Measurements from ENCODE around the gene SSBP4.

The SSBP4 gene

DNA sequence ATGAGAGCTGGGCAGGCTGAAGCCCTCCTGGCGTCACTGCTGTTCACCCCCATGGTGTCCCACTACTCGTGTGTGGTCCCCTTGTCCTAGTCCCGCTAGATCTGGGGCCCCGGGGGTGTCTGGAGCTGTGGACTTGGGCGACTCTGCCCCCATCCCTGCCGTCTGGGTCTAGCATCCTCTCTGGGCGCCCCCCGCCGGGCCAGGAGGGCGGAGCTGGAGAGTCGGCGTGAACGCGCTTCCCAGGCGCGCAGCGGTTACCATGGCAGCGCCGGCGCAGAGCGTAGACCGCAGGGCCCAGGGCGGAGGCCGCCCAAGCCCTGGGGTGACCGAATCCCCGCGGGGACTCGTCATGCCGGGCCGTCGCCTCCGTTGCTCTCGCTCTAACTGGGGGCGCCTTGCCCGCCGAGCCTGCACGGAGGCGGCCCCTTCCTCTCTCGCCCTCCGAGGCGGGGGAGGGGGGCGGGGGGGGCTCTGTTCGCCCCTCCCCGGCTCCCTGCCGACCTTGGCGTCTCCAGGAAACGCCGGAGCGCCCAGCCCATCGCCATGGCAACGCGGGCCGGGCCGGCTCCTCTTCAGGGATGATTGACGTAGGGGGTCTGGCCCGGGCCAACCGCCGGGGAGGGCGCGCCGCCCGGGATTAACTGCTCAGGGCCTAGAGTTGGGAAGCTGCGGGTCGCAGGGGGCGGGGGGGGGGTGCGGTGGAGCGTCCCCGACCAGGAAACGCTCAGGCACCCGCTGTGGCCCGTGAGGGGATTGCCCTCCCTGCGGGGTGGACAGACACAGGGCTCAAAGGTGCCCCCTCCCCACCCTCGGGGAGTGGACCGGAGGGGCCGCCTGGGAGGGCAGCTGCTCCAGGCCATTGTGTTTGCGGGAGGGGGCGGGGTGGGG lies 9.8 kb downstream of the SSBP4 start:
- ChIA-PET CTCF (interaction anchor here (0.6 to 1.3 kb wide), 5 partner anchors 10 to 122 kb away, joined by 3 to 7 read pairs (median 3); partner anchors contain the start of gene SSBP4), POLR2A (interaction anchor here (0.8 to 1.7 kb wide), 4 partner anchors 8 to 148 kb away, joined by 3 to 6 read pairs (median 4); partner anchors contain the start of genes JUND and SSBP4)
- Histone ChIP-seq H3K27ac (ENCODE audit: extremely low read depth, low read depth, low read length) (peak overlapping the region; percentile 41; the same call in 1 of the 2 replicates), H3K4me1 (ENCODE audit: control insufficient read depth, insufficient read depth, low read length) (peaks cover 17% of the 10 kb centered on the region), H3K36me3 (ENCODE audit: control insufficient read depth in 2 of 2, insufficient read depth in 1 of 2, low read length in 2 of 2) (no peaks in the 10 kb centered on the region), H3K9me3 (ENCODE audit: control insufficient read depth, insufficient read depth, low read depth, low read length) (no peaks in the 10 kb centered on the region), H3K4me3 (ENCODE audit: low read depth, low read length) (peak overlapping the region; percentile 54)
- TF ChIP-seq, protein P1, sequence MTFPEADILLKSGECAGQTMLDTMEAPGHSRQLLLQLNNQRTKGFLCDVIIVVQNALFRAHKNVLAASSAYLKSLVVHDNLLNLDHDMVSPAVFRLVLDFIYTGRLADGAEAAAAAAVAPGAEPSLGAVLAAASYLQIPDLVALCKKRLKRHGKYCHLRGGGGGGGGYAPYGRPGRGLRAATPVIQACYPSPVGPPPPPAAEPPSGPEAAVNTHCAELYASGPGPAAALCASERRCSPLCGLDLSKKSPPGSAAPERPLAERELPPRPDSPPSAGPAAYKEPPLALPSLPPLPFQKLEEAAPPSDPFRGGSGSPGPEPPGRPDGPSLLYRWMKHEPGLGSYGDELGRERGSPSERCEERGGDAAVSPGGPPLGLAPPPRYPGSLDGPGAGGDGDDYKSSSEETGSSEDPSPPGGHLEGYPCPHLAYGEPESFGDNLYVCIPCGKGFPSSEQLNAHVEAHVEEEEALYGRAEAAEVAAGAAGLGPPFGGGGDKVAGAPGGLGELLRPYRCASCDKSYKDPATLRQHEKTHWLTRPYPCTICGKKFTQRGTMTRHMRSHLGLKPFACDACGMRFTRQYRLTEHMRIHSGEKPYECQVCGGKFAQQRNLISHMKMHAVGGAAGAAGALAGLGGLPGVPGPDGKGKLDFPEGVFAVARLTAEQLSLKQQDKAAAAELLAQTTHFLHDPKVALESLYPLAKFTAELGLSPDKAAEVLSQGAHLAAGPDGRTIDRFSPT (tag by site-specific recombination; IDR thresholded peaks at IDR 0.05) = no peak; the same call in 1 of the 2 replicates
- TF ChIP-seq, protein P2, sequence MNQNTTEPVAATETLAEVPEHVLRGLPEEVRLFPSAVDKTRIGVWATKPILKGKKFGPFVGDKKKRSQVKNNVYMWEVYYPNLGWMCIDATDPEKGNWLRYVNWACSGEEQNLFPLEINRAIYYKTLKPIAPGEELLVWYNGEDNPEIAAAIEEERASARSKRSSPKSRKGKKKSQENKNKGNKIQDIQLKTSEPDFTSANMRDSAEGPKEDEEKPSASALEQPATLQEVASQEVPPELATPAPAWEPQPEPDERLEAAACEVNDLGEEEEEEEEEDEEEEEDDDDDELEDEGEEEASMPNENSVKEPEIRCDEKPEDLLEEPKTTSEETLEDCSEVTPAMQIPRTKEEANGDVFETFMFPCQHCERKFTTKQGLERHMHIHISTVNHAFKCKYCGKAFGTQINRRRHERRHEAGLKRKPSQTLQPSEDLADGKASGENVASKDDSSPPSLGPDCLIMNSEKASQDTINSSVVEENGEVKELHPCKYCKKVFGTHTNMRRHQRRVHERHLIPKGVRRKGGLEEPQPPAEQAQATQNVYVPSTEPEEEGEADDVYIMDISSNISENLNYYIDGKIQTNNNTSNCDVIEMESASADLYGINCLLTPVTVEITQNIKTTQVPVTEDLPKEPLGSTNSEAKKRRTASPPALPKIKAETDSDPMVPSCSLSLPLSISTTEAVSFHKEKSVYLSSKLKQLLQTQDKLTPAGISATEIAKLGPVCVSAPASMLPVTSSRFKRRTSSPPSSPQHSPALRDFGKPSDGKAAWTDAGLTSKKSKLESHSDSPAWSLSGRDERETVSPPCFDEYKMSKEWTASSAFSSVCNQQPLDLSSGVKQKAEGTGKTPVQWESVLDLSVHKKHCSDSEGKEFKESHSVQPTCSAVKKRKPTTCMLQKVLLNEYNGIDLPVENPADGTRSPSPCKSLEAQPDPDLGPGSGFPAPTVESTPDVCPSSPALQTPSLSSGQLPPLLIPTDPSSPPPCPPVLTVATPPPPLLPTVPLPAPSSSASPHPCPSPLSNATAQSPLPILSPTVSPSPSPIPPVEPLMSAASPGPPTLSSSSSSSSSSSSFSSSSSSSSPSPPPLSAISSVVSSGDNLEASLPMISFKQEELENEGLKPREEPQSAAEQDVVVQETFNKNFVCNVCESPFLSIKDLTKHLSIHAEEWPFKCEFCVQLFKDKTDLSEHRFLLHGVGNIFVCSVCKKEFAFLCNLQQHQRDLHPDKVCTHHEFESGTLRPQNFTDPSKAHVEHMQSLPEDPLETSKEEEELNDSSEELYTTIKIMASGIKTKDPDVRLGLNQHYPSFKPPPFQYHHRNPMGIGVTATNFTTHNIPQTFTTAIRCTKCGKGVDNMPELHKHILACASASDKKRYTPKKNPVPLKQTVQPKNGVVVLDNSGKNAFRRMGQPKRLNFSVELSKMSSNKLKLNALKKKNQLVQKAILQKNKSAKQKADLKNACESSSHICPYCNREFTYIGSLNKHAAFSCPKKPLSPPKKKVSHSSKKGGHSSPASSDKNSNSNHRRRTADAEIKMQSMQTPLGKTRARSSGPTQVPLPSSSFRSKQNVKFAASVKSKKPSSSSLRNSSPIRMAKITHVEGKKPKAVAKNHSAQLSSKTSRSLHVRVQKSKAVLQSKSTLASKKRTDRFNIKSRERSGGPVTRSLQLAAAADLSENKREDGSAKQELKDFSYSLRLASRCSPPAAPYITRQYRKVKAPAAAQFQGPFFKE (tag by site-specific recombination; IDR thresholded peaks at IDR 0.05; ENCODE audit: borderline replicate concordance) = no peak
- peak; percentile 76 for TF ChIP-seq ZNF335 (tag by site-specific recombination; conservative IDR thresholded peaks at IDR 0.05)
- TF ChIP-seq, protein P3, sequence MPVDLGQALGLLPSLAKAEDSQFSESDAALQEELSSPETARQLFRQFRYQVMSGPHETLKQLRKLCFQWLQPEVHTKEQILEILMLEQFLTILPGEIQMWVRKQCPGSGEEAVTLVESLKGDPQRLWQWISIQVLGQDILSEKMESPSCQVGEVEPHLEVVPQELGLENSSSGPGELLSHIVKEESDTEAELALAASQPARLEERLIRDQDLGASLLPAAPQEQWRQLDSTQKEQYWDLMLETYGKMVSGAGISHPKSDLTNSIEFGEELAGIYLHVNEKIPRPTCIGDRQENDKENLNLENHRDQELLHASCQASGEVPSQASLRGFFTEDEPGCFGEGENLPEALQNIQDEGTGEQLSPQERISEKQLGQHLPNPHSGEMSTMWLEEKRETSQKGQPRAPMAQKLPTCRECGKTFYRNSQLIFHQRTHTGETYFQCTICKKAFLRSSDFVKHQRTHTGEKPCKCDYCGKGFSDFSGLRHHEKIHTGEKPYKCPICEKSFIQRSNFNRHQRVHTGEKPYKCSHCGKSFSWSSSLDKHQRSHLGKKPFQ (tag by site-specific recombination; IDR thresholded peaks at IDR 0.05) = no peak
- TF ChIP-seq HOXC10 (CRISPR knock-in tag; IDR thresholded peaks at IDR 0.05) = no peak
- TF ChIP-seq, protein P4, sequence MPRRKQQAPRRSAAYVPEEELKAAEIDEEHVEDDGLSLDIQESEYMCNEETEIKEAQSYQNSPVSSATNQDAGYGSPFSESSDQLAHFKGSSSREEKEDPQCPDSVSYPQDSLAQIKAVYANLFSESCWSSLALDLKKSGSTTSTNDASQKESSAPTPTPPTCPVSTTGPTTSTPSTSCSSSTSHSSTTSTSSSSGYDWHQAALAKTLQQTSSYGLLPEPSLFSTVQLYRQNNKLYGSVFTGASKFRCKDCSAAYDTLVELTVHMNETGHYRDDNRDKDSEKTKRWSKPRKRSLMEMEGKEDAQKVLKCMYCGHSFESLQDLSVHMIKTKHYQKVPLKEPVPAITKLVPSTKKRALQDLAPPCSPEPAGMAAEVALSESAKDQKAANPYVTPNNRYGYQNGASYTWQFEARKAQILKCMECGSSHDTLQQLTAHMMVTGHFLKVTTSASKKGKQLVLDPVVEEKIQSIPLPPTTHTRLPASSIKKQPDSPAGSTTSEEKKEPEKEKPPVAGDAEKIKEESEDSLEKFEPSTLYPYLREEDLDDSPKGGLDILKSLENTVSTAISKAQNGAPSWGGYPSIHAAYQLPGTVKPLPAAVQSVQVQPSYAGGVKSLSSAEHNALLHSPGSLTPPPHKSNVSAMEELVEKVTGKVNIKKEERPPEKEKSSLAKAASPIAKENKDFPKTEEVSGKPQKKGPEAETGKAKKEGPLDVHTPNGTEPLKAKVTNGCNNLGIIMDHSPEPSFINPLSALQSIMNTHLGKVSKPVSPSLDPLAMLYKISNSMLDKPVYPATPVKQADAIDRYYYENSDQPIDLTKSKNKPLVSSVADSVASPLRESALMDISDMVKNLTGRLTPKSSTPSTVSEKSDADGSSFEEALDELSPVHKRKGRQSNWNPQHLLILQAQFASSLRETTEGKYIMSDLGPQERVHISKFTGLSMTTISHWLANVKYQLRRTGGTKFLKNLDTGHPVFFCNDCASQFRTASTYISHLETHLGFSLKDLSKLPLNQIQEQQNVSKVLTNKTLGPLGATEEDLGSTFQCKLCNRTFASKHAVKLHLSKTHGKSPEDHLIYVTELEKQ (tag by site-specific recombination; IDR thresholded peaks at IDR 0.05; ENCODE audit: borderline replicate concordance) = peak; percentile 49; the same call in 1 of the 2 replicates
- TF ChIP-seq SCRT2 (tag by site-specific recombination; IDR thresholded peaks at IDR 0.05) = no peak
- peak; percentile 15; the same call in 1 of the 2 replicates for TF ChIP-seq BCL11A (tag by site-specific recombination; IDR thresholded peaks at IDR 0.05; ENCODE audit: low read depth)
- peak; percentile 52; the same call in 1 of the 2 replicates for TF ChIP-seq ZBTB20 (tag by site-specific recombination; IDR thresholded peaks at IDR 0.05)
- no peak for TF ChIP-seq ZNF239 (tag by site-specific recombination; IDR thresholded peaks at IDR 0.05)
- TF ChIP-seq SP3 (tag by site-specific recombination; IDR thresholded peaks at IDR 0.05) = peak; percentile 73
- TF ChIP-seq, protein P5, sequence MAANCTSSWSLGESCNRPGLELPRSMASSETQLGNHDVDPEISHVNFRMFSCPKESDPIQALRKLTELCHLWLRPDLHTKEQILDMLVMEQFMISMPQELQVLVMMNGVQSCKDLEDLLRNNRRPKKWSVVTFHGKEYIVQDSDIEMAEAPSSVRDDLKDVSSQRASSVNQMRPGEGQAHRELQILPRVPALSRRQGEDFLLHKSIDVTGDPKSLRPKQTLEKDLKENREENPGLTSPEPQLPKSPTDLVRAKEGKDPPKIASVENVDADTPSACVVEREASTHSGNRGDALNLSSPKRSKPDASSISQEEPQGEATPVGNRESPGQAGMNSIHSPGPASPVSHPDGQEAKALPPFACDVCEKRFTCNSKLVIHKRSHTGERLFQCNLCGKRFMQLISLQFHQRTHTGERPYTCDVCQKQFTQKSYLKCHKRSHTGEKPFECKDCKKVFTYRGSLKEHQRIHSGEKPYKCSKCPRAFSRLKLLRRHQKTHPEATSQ (tag by site-specific recombination; IDR thresholded peaks at IDR 0.05) = no peak
- no peak for TF ChIP-seq ZNF292 (tag by site-specific recombination; IDR thresholded peaks at IDR 0.05; ENCODE audit: borderline replicate concordance, low read depth)
- no peak for TF ChIP-seq ZSCAN16 (tag by site-specific recombination; IDR thresholded peaks at IDR 0.05)
- 0 out of 2 replicates have a peak, but pooled peaks have one; percentile 13 for TF ChIP-seq ZNF501 (tag by site-specific recombination; IDR thresholded peaks at IDR 0.05)
- no peak for TF ChIP-seq TRIM28 (IDR thresholded peaks at IDR 0.05; ENCODE audit: borderline replicate concordance, low read length)
- TF ChIP-seq ZNF211 (tag by site-specific recombination; IDR thresholded peaks at IDR 0.05; ENCODE audit: low read depth) = no peak
- peak; percentile 53; the same call in 1 of the 2 replicates for TF ChIP-seq ZXDB (tag by site-specific recombination; IDR thresholded peaks at IDR 0.05)
